Measurements from ENCODE around the gene FAIM2. TPM values are rescaled to one million over a fixed set of nuclear protein-coding genes. Genes with fewer than 3 reads are reported as not detected.

Gene FAIM2
- polyA plus RNA-seq, 1 donor from 2014 or later: 5.3 TPM

GRCh38 chr12:49936925-49937324 is 33.2 kb upstream of the FAIM2 start:
- Histone ChIP-seq H3F3A (ENCODE audit: insufficient read depth, low read length, poor library complexity, severe bottlenecking) (no peaks in the 10 kb centered on the region), H2AFZ (ENCODE audit: low read depth, low read length) (no peak overlapping the region), H4K20me1 (ENCODE audit: insufficient read depth) (no peaks in the 10 kb centered on the region), H3K4me2 (ENCODE audit: low read length) (no peak overlapping the region), H3K9me3 (ENCODE audit: low read length) (no peaks in the 10 kb centered on the region), H3K27me3 (ENCODE audit: insufficient read depth, low read depth, low read length) (no peaks in the 10 kb centered on the region), H3K4me3 (ENCODE audit: low read length) (no peak overlapping the region), H3K27ac (ENCODE audit: low read length) (no peak overlapping the region), H3K36me3 (ENCODE audit: insufficient read depth, low read length) (no peaks in the 10 kb centered on the region), H3K79me2 (replicated peaks; ENCODE audit: insufficient read depth, low read length) (no peaks in the 10 kb centered on the region), H3K9me2 (ENCODE audit: insufficient read depth, low read length) (no peaks in the 10 kb centered on the region), H3K9ac (ENCODE audit: low read length) (no peak overlapping the region)
- no peak for TF ChIP-seq RAD21 (conservative IDR thresholded peaks at IDR 0.05)

GRCh38 chr12:49934505-49934904 is 30.8 kb upstream of the FAIM2 start:
- Histone ChIP-seq H3K79me2 (replicated peaks; ENCODE audit: insufficient read depth, low read length) (no peaks in the 10 kb centered on the region), H3K36me3 (ENCODE audit: insufficient read depth, low read length) (no peaks in the 10 kb centered on the region), H4K20me1 (ENCODE audit: insufficient read depth) (no peaks in the 10 kb centered on the region), H3F3A (ENCODE audit: insufficient read depth, low read length, poor library complexity, severe bottlenecking) (no peaks in the 10 kb centered on the region), H3K9me2 (ENCODE audit: insufficient read depth, low read length) (no peaks in the 10 kb centered on the region), H3K9ac (ENCODE audit: low read length) (no peak overlapping the region), H3K4me3 (ENCODE audit: low read length) (no peak overlapping the region), H3K4me2 (ENCODE audit: low read length) (no peak overlapping the region), H3K27ac (ENCODE audit: low read length) (no peak overlapping the region), H3K9me3 (ENCODE audit: low read length) (no peaks in the 10 kb centered on the region), H3K27me3 (ENCODE audit: insufficient read depth, low read depth, low read length) (no peaks in the 10 kb centered on the region), H2AFZ (ENCODE audit: low read depth, low read length) (no peak overlapping the region)
- TF ChIP-seq EZH2 (IDR thresholded peaks at IDR 0.05; ENCODE audit: borderline replicate concordance, insufficient read depth, low read length, poor library complexity, severe bottlenecking) (no peak), EP300 (conservative IDR thresholded peaks at IDR 0.05; ENCODE audit: poor library complexity, severe bottlenecking) (no peak), RAD21 (conservative IDR thresholded peaks at IDR 0.05) (no peak), TAF1 (IDR thresholded peaks at IDR 0.05; ENCODE audit: low read depth) (no peak), REST (IDR thresholded peaks at IDR 0.05; ENCODE audit: borderline replicate concordance) (no peak), MXI1 (conservative IDR thresholded peaks at IDR 0.05; ENCODE audit: poor library complexity, severe bottlenecking) (no peak), SMC3 (conservative IDR thresholded peaks at IDR 0.05; ENCODE audit: poor library complexity) (no peak), POLR2AphosphoS5 (IDR thresholded peaks at IDR 0.05) (no peak), CTCF (IDR thresholded peaks at IDR 0.05; ENCODE audit: poor library complexity, severe bottlenecking) (no peak)

- Histone ChIP-seq H3K9ac (ENCODE audit: low read length) (no peak overlapping the region), H3K27me3 (ENCODE audit: insufficient read depth, low read depth, low read length) (no peaks in the 10 kb centered on the region), H3F3A (ENCODE audit: insufficient read depth, low read length, poor library complexity, severe bottlenecking) (no peaks in the 10 kb centered on the region), H3K9me3 (ENCODE audit: low read length) (no peaks in the 10 kb centered on the region), H4K20me1 (ENCODE audit: insufficient read depth) (no peaks in the 10 kb centered on the region), H3K9me2 (ENCODE audit: insufficient read depth, low read length) (no peaks in the 10 kb centered on the region), H3K4me2 (ENCODE audit: low read length) (no peak overlapping the region), H3K36me3 (ENCODE audit: insufficient read depth, low read length) (no peaks in the 10 kb centered on the region), H3K79me2 (replicated peaks; ENCODE audit: insufficient read depth, low read length) (no peaks in the 10 kb centered on the region), H3K4me3 (ENCODE audit: low read length) (no peak overlapping the region), H2AFZ (ENCODE audit: low read depth, low read length) (no peak overlapping the region), H3K27ac (ENCODE audit: low read length) (no peak overlapping the region)
- TF ChIP-seq REST (IDR thresholded peaks at IDR 0.05; ENCODE audit: borderline replicate concordance) (no peak), POLR2AphosphoS5 (IDR thresholded peaks at IDR 0.05) (no peak), CTCF (IDR thresholded peaks at IDR 0.05; ENCODE audit: poor library complexity, severe bottlenecking) (no peak), RAD21 (conservative IDR thresholded peaks at IDR 0.05) (no peak), EZH2 (IDR thresholded peaks at IDR 0.05; ENCODE audit: borderline replicate concordance, insufficient read depth, low read length, poor library complexity, severe bottlenecking) (no peak)
Observed at GRCh38 chr12:49933796-49934195, 30.1 kb upstream of the FAIM2 start.

Data from neural cell (in vitro differentiated cells).